DND-41 (cell line): ENCODE results near the gene DNAJB1.

Experiments
- EZH2 ChIP-seq: IDR thresholded peaks from 3 replicates; pipeline ENCODE4 v1.6.1; 2012; ENCODE audit warnings: borderline replicate concordance, low read depth, mild to moderate bottlenecking, moderate library complexity, low read length, inconsistent platforms; ENCODE audit not compliant: severe bottlenecking
- TF ChIP-seq, protein P1 (sequence below): IDR thresholded peaks from 2 replicates; pipeline ENCODE4 v1.5.1; 2012; ENCODE audit warnings: borderline replicate concordance, low read length, moderate library complexity, mild to moderate bottlenecking; ENCODE audit not compliant: poor library complexity, severe bottlenecking; ENCODE audit errors: extremely low read depth

DNA sequence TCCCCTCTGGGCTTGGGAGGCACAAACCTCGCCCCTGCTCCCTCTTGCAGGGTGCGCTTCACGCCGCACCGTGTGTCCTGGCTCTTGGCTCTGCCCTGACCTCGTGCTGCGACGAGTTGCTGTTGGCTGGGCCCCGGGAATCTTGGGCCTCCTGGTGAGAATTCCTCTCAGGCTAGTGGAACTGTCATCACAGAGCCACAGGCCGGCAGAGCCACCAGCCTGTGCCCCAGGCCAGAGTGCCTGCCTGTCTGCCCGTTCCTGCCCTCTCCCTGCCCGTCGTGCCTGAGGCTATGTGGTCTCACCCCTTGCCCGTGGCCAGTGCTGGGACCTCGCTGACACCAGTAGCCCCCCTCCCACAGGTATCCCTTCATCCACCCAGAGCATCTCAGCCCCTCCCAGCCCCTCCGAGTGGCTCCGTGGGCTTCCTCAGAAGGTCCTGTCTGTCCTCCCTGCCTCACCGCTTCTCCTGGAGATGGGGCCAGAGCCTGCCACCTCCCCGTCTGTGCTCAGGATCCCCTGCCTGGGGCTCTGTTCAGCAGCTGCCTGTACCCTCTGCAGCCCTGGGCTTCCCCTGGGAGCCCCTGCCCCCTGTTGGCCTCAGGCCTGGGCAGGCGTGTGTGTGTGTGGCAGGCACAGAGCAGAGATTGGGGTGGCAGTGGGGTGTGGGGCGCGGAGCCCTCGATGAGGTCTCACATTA, 40.3 kb upstream of the DNAJB1 start:
- TF ChIP-seq, protein P1, sequence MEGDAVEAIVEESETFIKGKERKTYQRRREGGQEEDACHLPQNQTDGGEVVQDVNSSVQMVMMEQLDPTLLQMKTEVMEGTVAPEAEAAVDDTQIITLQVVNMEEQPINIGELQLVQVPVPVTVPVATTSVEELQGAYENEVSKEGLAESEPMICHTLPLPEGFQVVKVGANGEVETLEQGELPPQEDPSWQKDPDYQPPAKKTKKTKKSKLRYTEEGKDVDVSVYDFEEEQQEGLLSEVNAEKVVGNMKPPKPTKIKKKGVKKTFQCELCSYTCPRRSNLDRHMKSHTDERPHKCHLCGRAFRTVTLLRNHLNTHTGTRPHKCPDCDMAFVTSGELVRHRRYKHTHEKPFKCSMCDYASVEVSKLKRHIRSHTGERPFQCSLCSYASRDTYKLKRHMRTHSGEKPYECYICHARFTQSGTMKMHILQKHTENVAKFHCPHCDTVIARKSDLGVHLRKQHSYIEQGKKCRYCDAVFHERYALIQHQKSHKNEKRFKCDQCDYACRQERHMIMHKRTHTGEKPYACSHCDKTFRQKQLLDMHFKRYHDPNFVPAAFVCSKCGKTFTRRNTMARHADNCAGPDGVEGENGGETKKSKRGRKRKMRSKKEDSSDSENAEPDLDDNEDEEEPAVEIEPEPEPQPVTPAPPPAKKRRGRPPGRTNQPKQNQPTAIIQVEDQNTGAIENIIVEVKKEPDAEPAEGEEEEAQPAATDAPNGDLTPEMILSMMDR = no peak
- TF ChIP-seq EZH2 = no peak
